HG02610 (cell line): ENCODE data around the gene CMPK2.
A peak's percentile ranks its signal among the peaks of the same experiment; 100 is the strongest.

Experiments
- ATAC-seq: cut with Tn5 transposase; IDR thresholded peaks from one replicate; pipeline ENCODE4 v1.9.1; 2021; ENCODE audit warnings: mild to moderate bottlenecking, moderate library complexity; ENCODE audit not compliant: unreplicated experiment

The CMPK2 gene

GRCh38 chr2:6845903-6846302 lies 19.8 kb downstream of the CMPK2 start:
- no peak for ATAC-seq

- ATAC-seq, result no peak
Observed at GRCh38 chr2:6845312-6845711, 20.4 kb downstream of the CMPK2 start.

GRCh38 chr2:6841537-6842287 lies 24.0 kb downstream of the CMPK2 start:
- ATAC-seq, result no peak

GRCh38 chr2:6838673-6839319 lies 26.9 kb downstream of the CMPK2 start:
- ATAC-seq, result no peak

- no peak for ATAC-seq
Observed at GRCh38 chr2:6835467-6835866, 30.2 kb downstream of the CMPK2 start.

GRCh38 chr2:6834163-6834562 lies 31.5 kb downstream of the CMPK2 start:
- ATAC-seq, result no peak

GRCh38 chr2:6833300-6833604 lies 32.5 kb downstream of the CMPK2 start:
- no peak for ATAC-seq

- ATAC-seq, result no peak
Observed at GRCh38 chr2:6832596-6833299, 33.0 kb downstream of the CMPK2 start.

- ATAC-seq, result no peak
Observed at GRCh38 chr2:6831229-6831628, 34.5 kb downstream of the CMPK2 start.

GRCh38 chr2:6828299-6828584 lies 37.5 kb downstream of the CMPK2 start:
- no peak for ATAC-seq

- ATAC-seq, result no peak
Observed at GRCh38 chr2:6827566-6828298, 38.0 kb downstream of the CMPK2 start.

- peak; percentile 93 for ATAC-seq
Observed at GRCh38 chr2:6826081-6826913, 39.4 kb downstream of the CMPK2 start.

- no peak for ATAC-seq
Observed at GRCh38 chr2:6824962-6825361, 40.7 kb downstream of the CMPK2 start.

GRCh38 chr2:6823111-6823510 lies 42.6 kb downstream of the CMPK2 start:
- ATAC-seq, result no peak

GRCh38 chr2:6822406-6822805 lies 43.3 kb downstream of the CMPK2 start:
- no peak for ATAC-seq

GRCh38 chr2:6820903-6821584 lies 44.7 kb downstream of the CMPK2 start:
- no peak for ATAC-seq

- no peak for ATAC-seq
Observed at GRCh38 chr2:6820236-6820635, 45.5 kb downstream of the CMPK2 start.

GRCh38 chr2:6819668-6820067 lies 46.0 kb downstream of the CMPK2 start:
- no peak for ATAC-seq

GRCh38 chr2:6818012-6818411 lies 47.7 kb downstream of the CMPK2 start:
- ATAC-seq, result no peak

- ATAC-seq, result no peak
Observed at GRCh38 chr2:6814869-6815268, 50.8 kb downstream of the CMPK2 start.
